GM23248 (cell line): Measurements from ENCODE around the gene RHEB. TPM values are rescaled to one million over a fixed set of nuclear protein-coding genes. Genes with fewer than 3 reads are reported as not detected.

ENCODE experiments used
- DNase-seq: peaks from one replicate; pipeline ENCODE4 v3.0.0-alpha.2; 2015
- H2AFZ ChIP-seq: fragments of 200-600 bp; sonication (generic); 2 replicates; pipeline ENCODE4 v1.6.1; 2016; ENCODE audit warnings: antibody characterized with exemption
- H3F3A ChIP-seq: fragments of 200-600 bp; sonication (generic); 2 replicates; pipeline ENCODE4 v1.6.1; 2016; ENCODE audit warnings: mild to moderate bottlenecking, antibody characterized with exemption, mixed run types; ENCODE audit not compliant: insufficient read depth
- H3K27ac ChIP-seq: fragments of 200-600 bp; sonication (generic); 2 replicates; pipeline ENCODE4 v1.5.1; 2016; ENCODE audit warnings: mild to moderate bottlenecking
- H3K27me3 ChIP-seq: fragments of 200-600 bp; sonication (generic); replicated peaks from 2 replicates; pipeline ENCODE4 v1.6.1; 2016; ENCODE audit warnings: mild to moderate bottlenecking; ENCODE audit not compliant: insufficient read depth
- H3K36me3 ChIP-seq: fragments of 200-600 bp; sonication (generic); 2 replicates; pipeline ENCODE4 v1.6.1; 2016; ENCODE audit warnings: low read depth, mild to moderate bottlenecking
- H3K4me1 ChIP-seq: fragments of 200-600 bp; sonication (generic); 2 replicates; pipeline ENCODE4 v1.6.1; 2016; ENCODE audit warnings: mild to moderate bottlenecking; ENCODE audit not compliant: insufficient read depth
- H3K4me2 ChIP-seq: fragments of 200-600 bp; sonication (generic); one replicate; pipeline ENCODE4 v1.6.1; 2016; ENCODE audit warnings: mild to moderate bottlenecking; ENCODE audit not compliant: unreplicated experiment
- H3K4me3 ChIP-seq: fragments of 200-600 bp; sonication (generic); 2 replicates; pipeline ENCODE4 v1.5.1; 2016; ENCODE audit warnings: mild to moderate bottlenecking
- H3K79me2 ChIP-seq: fragments of 200-600 bp; sonication (generic); 2 replicates; pipeline ENCODE4 v1.6.1; 2016; ENCODE audit warnings: mild to moderate bottlenecking; ENCODE audit not compliant: insufficient read depth
- H3K9ac ChIP-seq: fragments of 200-600 bp; sonication (generic); 2 replicates; pipeline ENCODE4 v1.6.1; 2016; ENCODE audit warnings: mild to moderate bottlenecking
- H3K9me2 ChIP-seq: fragments of 200-600 bp; sonication (generic); 2 replicates; pipeline ENCODE4 v1.6.1; 2016; ENCODE audit warnings: mixed run types, mild to moderate bottlenecking, moderate library complexity; ENCODE audit not compliant: insufficient read depth
- H3K9me3 ChIP-seq: fragments of 200-600 bp; sonication (generic); one replicate; pipeline ENCODE4 v1.6.1; 2017; ENCODE audit warnings: low read depth
- H4K20me1 ChIP-seq: fragments of 200-600 bp; sonication (generic); 2 replicates; pipeline ENCODE4 v1.6.0; 2016; ENCODE audit not compliant: insufficient read depth
- EZH2 ChIP-seq: fragments of 200-600 bp; sonication (generic); IDR thresholded peaks from 2 replicates; pipeline ENCODE4 v1.6.1; 2018; ENCODE audit warnings: antibody characterized with exemption, mild to moderate bottlenecking; ENCODE audit not compliant: insufficient read depth, poor library complexity, severe bottlenecking
- EZH2phosphoT487 ChIP-seq: fragments of 200-600 bp; sonication (generic); IDR thresholded peaks from 2 replicates; pipeline ENCODE4 v1.6.1; 2018; ENCODE audit warnings: antibody characterized with exemption, moderate library complexity, mild to moderate bottlenecking, low read depth; ENCODE audit not compliant: insufficient read depth
- WGBS, 2 experiments: methylation state at CpG; one replicate each; pipeline ENCODE4 v1.1.6; 2015 to 2017; ENCODE audit warnings: low lambda C conversion rate in 2 of 2, low coverage in 1 of 2; ENCODE audit errors: missing lambda C conversion rate in 2 of 2; 5-methylcytosine and 5-hydroxymethylcytosine counted together
- in situ Hi-C: fragments of 300-500 bp; cut with MboI; formaldehyde crosslinking; loops from 2 replicates; pipeline ENCODE4 v1.15.0; 2020
- polyA plus RNA-seq: library from polyadenylated mRNA; unstranded; fragments of >200 nt; fragmentation: Nextera tagmentation; extraction: Ambion mirVana; gene quantifications from 2 replicates; pipeline ENCODE4 v1.2.1, GENCODE V29; 2016
- total RNA-seq: library from RNA; depleted of rRNA; stranded (reverse); fragments of >200 nt; shearing (Covaris generic); gene quantifications from 2 replicates; pipeline ENCODE4 v1.2.3, GENCODE V29; 2014

The RHEB gene
- total and polyA plus RNA-seq, 2 experiments from 2014 or later = 86.4 to 235 TPM

DNA sequence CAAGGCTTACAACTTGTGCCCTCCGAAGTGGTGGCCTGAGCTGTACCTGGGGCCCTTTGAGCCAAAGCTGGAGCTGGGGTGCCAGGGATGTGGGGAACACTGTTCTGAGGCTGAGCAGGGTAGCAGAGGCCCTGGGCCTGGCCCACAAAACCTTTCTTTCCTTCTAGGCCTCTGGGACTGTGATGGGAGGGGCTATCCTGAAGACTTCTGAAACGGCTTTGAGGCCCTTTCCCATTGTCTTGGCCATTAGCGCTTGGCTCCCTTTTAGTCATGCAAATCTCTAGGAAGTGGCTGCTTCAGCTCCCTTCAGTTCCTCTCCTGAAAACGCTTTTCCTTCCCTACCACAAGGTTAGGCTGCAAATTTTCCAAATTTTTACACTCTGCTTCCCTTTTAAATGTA, 62.9 kb downstream of the RHEB start:
- WGBS, 2 experiments = 63 to 75% methylated on average over 4 of the region's 4 CpGs
- no peaks in the 10 kb centered on the region for H3K9me3 ChIP-seq
- H2AFZ ChIP-seq = no peak overlapping the region
- peaks cover 20% of the 10 kb centered on the region for H3K4me1 ChIP-seq
- no peaks in the 10 kb centered on the region for H3K9me2 ChIP-seq
- H3K27me3 ChIP-seq = no peaks in the 10 kb centered on the region
- no peak overlapping the region for H3K4me3 ChIP-seq
- H3K9ac ChIP-seq = no peak overlapping the region
- no peak for TF ChIP-seq EZH2phosphoT487
- TF ChIP-seq EZH2 = no peak
- H3K36me3 ChIP-seq = no peaks in the 10 kb centered on the region
- in situ Hi-C loops = loop anchor here (10.0 kb wide), 1 partner anchor 308 kb away; no protein-coding TSS in a partner anchor
- peaks cover 27% of the 10 kb centered on the region for H3F3A ChIP-seq
- no peaks in the 10 kb centered on the region for H3K79me2 ChIP-seq
- no peaks in the 10 kb centered on the region for H4K20me1 ChIP-seq
- no peak overlapping the region for H3K27ac ChIP-seq
- DNase-seq = no peak
- no peak overlapping the region for H3K4me2 ChIP-seq

- Histone ChIP-seq H3K27ac (no peak overlapping the region), H3K27me3 (no peaks in the 10 kb centered on the region), H3K4me1 (peaks cover 20% of the 10 kb centered on the region), H3K4me3 (no peak overlapping the region), H2AFZ (no peak overlapping the region), H3K79me2 (no peaks in the 10 kb centered on the region), H3F3A (peaks cover 22% of the 10 kb centered on the region), H3K4me2 (no peak overlapping the region), H3K9ac (no peak overlapping the region), H3K9me3 (no peaks in the 10 kb centered on the region), H4K20me1 (no peaks in the 10 kb centered on the region), H3K36me3 (no peaks in the 10 kb centered on the region), H3K9me2 (no peaks in the 10 kb centered on the region)
- in situ Hi-C loops = loop anchor here (10.0 kb wide), 1 partner anchor 309 kb away; no protein-coding TSS in a partner anchor
- DNase-seq = no peak
- 90 to 93% methylated on average over 5 of the region's 5 CpGs for WGBS, 2 experiments
- no peak for TF ChIP-seq EZH2
- TF ChIP-seq EZH2phosphoT487 = no peak
These were observed 63.4 kb downstream of the RHEB start for GRCh38 chr7:151456276-151456675.

DNA sequence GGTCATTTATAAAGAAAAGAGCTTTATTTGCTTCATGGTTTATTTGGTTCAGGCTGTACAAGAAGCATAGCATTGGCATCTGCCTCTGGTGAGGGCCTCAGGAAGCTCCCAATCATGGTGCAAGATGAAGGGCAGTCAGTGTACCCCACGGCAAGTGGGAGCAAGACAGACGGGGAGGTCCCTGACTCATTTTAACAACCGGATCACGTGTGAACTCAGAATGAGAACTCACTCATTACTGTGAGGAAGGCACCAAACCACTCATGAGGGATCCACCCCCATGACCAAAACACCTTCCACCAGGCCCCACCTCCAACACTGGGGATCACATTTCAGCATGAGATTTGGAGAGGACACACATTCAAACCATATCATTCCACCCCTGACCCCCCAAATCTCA, 64.0 kb downstream of the RHEB start:
- H4K20me1 ChIP-seq = no peaks in the 10 kb centered on the region
- no peak for TF ChIP-seq EZH2
- no peak for TF ChIP-seq EZH2phosphoT487
- H3K36me3 ChIP-seq = no peaks in the 10 kb centered on the region
- H3K4me2 ChIP-seq = no peak overlapping the region
- no peak overlapping the region for H3K9ac ChIP-seq
- H3K27me3 ChIP-seq = no peaks in the 10 kb centered on the region
- peaks cover 16% of the 10 kb centered on the region for H3F3A ChIP-seq
- no peak for DNase-seq
- 68 to 69% methylated on average over 4 of the region's 4 CpGs for WGBS, 2 experiments
- no peak overlapping the region for H3K27ac ChIP-seq
- no peak overlapping the region for H2AFZ ChIP-seq
- no peaks in the 10 kb centered on the region for H3K79me2 ChIP-seq
- no peak overlapping the region for H3K4me3 ChIP-seq
- no peaks in the 10 kb centered on the region for H3K9me2 ChIP-seq
- no peaks in the 10 kb centered on the region for H3K9me3 ChIP-seq
- H3K4me1 ChIP-seq = peaks cover 15% of the 10 kb centered on the region
- in situ Hi-C loops = loop anchor here (10.0 kb wide), 1 partner anchor 309 kb away; no protein-coding TSS in a partner anchor

GRCh38 chr7:151454932-151455530, 64.7 kb downstream of the RHEB start:
- 89 to 90% methylated on average over 15 of the region's 15 CpGs for WGBS, 2 experiments
- in situ Hi-C loops = loop anchor here (10.0 kb wide), 1 partner anchor 310 kb away; no protein-coding TSS in a partner anchor

More at GRCh38 chr7:151454932-151455530, 64.7 kb downstream of the RHEB start:
- Histone ChIP-seq H4K20me1 (no peaks in the 10 kb centered on the region), H3K4me1 (peaks cover 9% of the 10 kb centered on the region), H2AFZ (no peak overlapping the region), H3K9me3 (no peaks in the 10 kb centered on the region), H3K9me2 (no peaks in the 10 kb centered on the region), H3K79me2 (no peaks in the 10 kb centered on the region), H3F3A (peaks cover 10% of the 10 kb centered on the region), H3K27me3 (no peaks in the 10 kb centered on the region), H3K9ac (no peak overlapping the region), H3K4me2 (no peak overlapping the region), H3K36me3 (no peaks in the 10 kb centered on the region), H3K27ac (no peak overlapping the region), H3K4me3 (no peak overlapping the region)
- no peak for TF ChIP-seq EZH2phosphoT487
- no peak for TF ChIP-seq EZH2
- no peak for DNase-seq
